ENCODE data around the gene CENPA.
A peak's percentile ranks its signal among the peaks of the same experiment; 100 is the strongest.
"Not testable (repeated sequence)": the region's sequence is repeated elsewhere in the genome, so short reads cannot be mapped to it uniquely, and the experiment has no call there.

Gene CENPA

GRCh38 chr2:26760991-26761390 lies 24.9 kb upstream of the CENPA start:
- not testable (repeated sequence) for DNase-seq (ENCODE audit: low read depth, low spot score)

- no peak for DNase-seq (ENCODE audit: low read depth, low spot score)
Measured at GRCh38 chr2:26763019-26763418, 22.8 kb upstream of the CENPA start.

- peak; percentile 85 for DNase-seq (ENCODE audit: low read depth, low spot score)
Measured at GRCh38 chr2:26764078-26764887, 21.6 kb upstream of the CENPA start, which contains the start of gene SLC35F6. SLC35F6 (plus strand) TSS chr2:26764284; CDS start chr2:26764350, 66 bp downstream.

GRCh38 chr2:26764906-26765305 lies 20.9 kb upstream of the CENPA start:
- no peak for DNase-seq (ENCODE audit: low read depth, low spot score)

GRCh38 chr2:26765475-26766200 lies 20.2 kb upstream of the CENPA start:
- no peak for DNase-seq (ENCODE audit: low read depth, low spot score)

GRCh38 chr2:26767129-26767528 lies 18.7 kb upstream of the CENPA start:
- DNase-seq (ENCODE audit: low read depth, low spot score), result peak; percentile 72

GRCh38 chr2:26767894-26768487 lies 17.9 kb upstream of the CENPA start:
- DNase-seq (ENCODE audit: low read depth, low spot score), result no peak

GRCh38 chr2:26768759-26769088 lies 17.1 kb upstream of the CENPA start:
- DNase-seq (ENCODE audit: low read depth, low spot score), result no peak

- peak; percentile 85 for DNase-seq (ENCODE audit: low read depth, low spot score)
Measured at GRCh38 chr2:26769089-26769761, 16.6 kb upstream of the CENPA start.

- DNase-seq (ENCODE audit: low read depth, low spot score), result no peak
Measured at GRCh38 chr2:26770986-26771586, 14.8 kb upstream of the CENPA start.

- DNase-seq (ENCODE audit: low read depth, low spot score), result no peak
Measured at GRCh38 chr2:26772064-26773001, 13.5 kb upstream of the CENPA start.

- no peak for DNase-seq (ENCODE audit: low read depth, low spot score)
Measured at GRCh38 chr2:26776195-26776800, 9.6 kb upstream of the CENPA start.

GRCh38 chr2:26778098-26778497 lies 7.8 kb upstream of the CENPA start:
- DNase-seq (ENCODE audit: low read depth, low spot score), result no peak

GRCh38 chr2:26778507-26778906 lies 7.3 kb upstream of the CENPA start:
- no peak for DNase-seq (ENCODE audit: low read depth, low spot score)

GRCh38 chr2:26780203-26780760 lies 5.6 kb upstream of the CENPA start:
- DNase-seq (ENCODE audit: low read depth, low spot score), result no peak

GRCh38 chr2:26782876-26783704 lies 2.8 kb upstream of the CENPA start:
- no peak for DNase-seq (ENCODE audit: low read depth, low spot score)

GRCh38 chr2:26784570-26785234 lies 1.2 kb upstream of the CENPA start:
- DNase-seq (ENCODE audit: low read depth, low spot score), result peak; percentile 44
